K562 (cell line): ENCODE data around the gene DUSP3. TPM values are rescaled to one million over a fixed set of nuclear protein-coding genes. Genes with fewer than 3 reads are reported as not detected.

Experiments used
- ATF7 ChIP-seq: fragments of 450-650 bp; IDR thresholded peaks from 2 replicates; pipeline ENCODE4 v1.7.1; 2014; ENCODE audit warnings: mild to moderate bottlenecking, moderate library complexity
- CBFA2T2 ChIP-seq: fragments of 450-650 bp; conservative IDR thresholded peaks from 2 replicates; pipeline ENCODE4 v1.6.1; 2017; ENCODE audit warnings: mild to moderate bottlenecking
- CREB1 ChIP-seq, 2 experiments: sonication (generic) in 1 of 2; formaldehyde crosslinking in 1 of 2; IDR thresholded peaks; 2 replicates each; pipeline versions ENCODE4 v1.6.1 to v1.8.0; 2012 to 2022; ENCODE audit warnings: inconsistent platforms in 1 of 2, mild to moderate bottlenecking in 1 of 2, missing genetic modification reagents in 1 of 2, moderate library complexity in 1 of 2
- GTF2A2 ChIP-seq: IDR thresholded peaks from 2 replicates; pipeline ENCODE4 v1.6.1; 2016; ENCODE audit warnings: mild to moderate bottlenecking, missing genetic modification characterization, missing compliant biosample characterization
- HMG20A ChIP-seq: fragments of 450-650 bp; formaldehyde crosslinking; conservative IDR thresholded peaks from 2 replicates; pipeline ENCODE4 v1.4.0; 2020; ENCODE audit warnings: mild to moderate bottlenecking, mixed read lengths
- HNRNPLL ChIP-seq: fragments of 200-400 bp; formaldehyde crosslinking; IDR thresholded peaks from 2 replicates; pipeline ENCODE4 v1.6.1; 2017; ENCODE audit warnings: low read length, low read depth, mild to moderate bottlenecking; ENCODE audit not compliant: poor library complexity, severe bottlenecking
- JUN ChIP-seq, 2 experiments: sonication (generic) in 1 of 2; formaldehyde crosslinking in 1 of 2; IDR thresholded peaks; 2 replicates each; pipeline versions ENCODE4 v1.6.1 to v1.8.0; 2012 to 2022; ENCODE audit warnings: borderline replicate concordance in 2 of 2, mild to moderate bottlenecking in 2 of 2, improper control_type of control experiment in 1 of 2, low read depth in 1 of 2, low read length in 1 of 2, missing genetic modification reagents in 1 of 2
- MTA3 ChIP-seq: fragments of 450-650 bp; formaldehyde crosslinking; IDR thresholded peaks from 2 replicates; pipeline ENCODE4 v1.6.1; 2017; ENCODE audit warnings: mild to moderate bottlenecking, borderline replicate concordance
- NFIX ChIP-seq: fragments of 250-450 bp; sonication (Bioruptor Pico); IDR thresholded peaks from 2 replicates; pipeline ENCODE4 v1.4.0; 2020; ENCODE audit warnings: low read depth, mild to moderate bottlenecking, moderate library complexity
- PTRF ChIP-seq: fragments of 450-650 bp; IDR thresholded peaks from 2 replicates; pipeline ENCODE4 v1.6.1; 2016; ENCODE audit warnings: mild to moderate bottlenecking, missing genetic modification characterization, missing compliant biosample characterization
- SP1 ChIP-seq: sonication (generic); formaldehyde crosslinking; IDR thresholded peaks from 2 replicates; pipeline ENCODE4 v1.8.1; 2022; ENCODE audit warnings: mild to moderate bottlenecking, missing genetic modification reagents
- SRSF9 ChIP-seq: fragments of 200-400 bp; formaldehyde crosslinking; IDR thresholded peaks from 2 replicates; pipeline ENCODE4 v1.6.1; 2017; ENCODE audit warnings: low read depth, low read length, borderline replicate concordance
- TOE1 ChIP-seq, 2 experiments: fragments of 450-650 bp in 1 of 2; sonication (generic) in 1 of 2; formaldehyde crosslinking in 1 of 2; IDR thresholded peaks; 2 replicates each; pipeline versions ENCODE4 v1.7.1 to v1.8.0; 2016 to 2022; ENCODE audit warnings: borderline replicate concordance in 2 of 2, mild to moderate bottlenecking in 2 of 2, antibody characterized with exemption in 1 of 2, inconsistent platforms in 1 of 2, low read depth in 1 of 2, missing genetic modification reagents in 1 of 2, moderate library complexity in 1 of 2
- YY1 ChIP-seq, 3 experiments: IDR thresholded peaks; 2 replicates each; pipeline ENCODE4 v1.6.1; 2011; ENCODE audit warnings: low read length in 2 of 3, mild to moderate bottlenecking in 2 of 3, moderate library complexity in 2 of 3, borderline replicate concordance in 1 of 3, control low read depth in 1 of 3, low read depth in 1 of 3; ENCODE audit not compliant: insufficient read depth in 3 of 3, insufficient replicate concordance in 2 of 3, control insufficient read depth in 1 of 3, insufficient read length in 1 of 3; ENCODE audit errors: extremely low read depth in 1 of 3
- ZNF644 ChIP-seq: fragments of 200-800 bp; sonication (Bioruptor generic); IDR thresholded peaks from 2 replicates; pipeline ENCODE4 v1.6.1; 2016; ENCODE audit warnings: low read depth, missing genetic modification characterization, missing compliant biosample characterization
- ZZZ3 ChIP-seq: fragments of 450-650 bp; IDR thresholded peaks from 2 replicates; pipeline ENCODE4 v1.6.1; 2016; ENCODE audit warnings: antibody characterized with exemption, mild to moderate bottlenecking, moderate library complexity
- polyA plus RNA-seq, 8 experiments: library from polyadenylated mRNA; depleted of rRNA in 4 of 8; stranded (reverse) in 5 of 8; unstranded in 3 of 8; fragments of >200 nt; fragmentation: Nextera tagmentation in 2 of 8; fragmentation: Illumina TruSeq in 1 of 8; extraction: Ambion mirVana in 2 of 8; extraction: Trizol in 1 of 8; gene quantifications; 2 replicates each; pipeline versions ENCODE4 v1.2.1 to v1.2.3, GENCODE V29; 2011 to 2014; ENCODE audit warnings: inconsistent platforms in 1 of 8, missing spikeins in 1 of 8
- total RNA-seq, 7 experiments: library from RNA; depleted of rRNA in 6 of 7; stranded (reverse); fragments of >200 nt in 6 of 7; fragmentation: Illumina TruSeq in 2 of 7; extraction: Trizol in 2 of 7; gene quantifications; 2 replicates each; pipeline versions ENCODE4 v1.2.1 to v1.2.3, GENCODE V29; 2011 to 2021; ENCODE audit warnings: low replicate concordance in 1 of 7
- TF ChIP-seq, protein P1 (sequence below), 2 experiments: fragments of 450-650 bp; conservative IDR thresholded peaks; 2 replicates each; pipeline ENCODE4 v1.6.1; 2017; ENCODE audit warnings: mild to moderate bottlenecking in 2 of 2, moderate library complexity in 2 of 2
- TF ChIP-seq, protein P2 (sequence below): fragments of 250-450 bp; sonication (Bioruptor Pico); IDR thresholded peaks from 2 replicates; pipeline ENCODE4 v1.5.0; 2021; ENCODE audit warnings: mild to moderate bottlenecking, moderate library complexity

DUSP3 gene
- total and polyA plus RNA-seq, 9 of the 15 experiments (the other 6 are each of a cell fraction or from before 2014, with no cell fraction given): 4.1 to 19.8 (median 12.3) TPM

DNA sequence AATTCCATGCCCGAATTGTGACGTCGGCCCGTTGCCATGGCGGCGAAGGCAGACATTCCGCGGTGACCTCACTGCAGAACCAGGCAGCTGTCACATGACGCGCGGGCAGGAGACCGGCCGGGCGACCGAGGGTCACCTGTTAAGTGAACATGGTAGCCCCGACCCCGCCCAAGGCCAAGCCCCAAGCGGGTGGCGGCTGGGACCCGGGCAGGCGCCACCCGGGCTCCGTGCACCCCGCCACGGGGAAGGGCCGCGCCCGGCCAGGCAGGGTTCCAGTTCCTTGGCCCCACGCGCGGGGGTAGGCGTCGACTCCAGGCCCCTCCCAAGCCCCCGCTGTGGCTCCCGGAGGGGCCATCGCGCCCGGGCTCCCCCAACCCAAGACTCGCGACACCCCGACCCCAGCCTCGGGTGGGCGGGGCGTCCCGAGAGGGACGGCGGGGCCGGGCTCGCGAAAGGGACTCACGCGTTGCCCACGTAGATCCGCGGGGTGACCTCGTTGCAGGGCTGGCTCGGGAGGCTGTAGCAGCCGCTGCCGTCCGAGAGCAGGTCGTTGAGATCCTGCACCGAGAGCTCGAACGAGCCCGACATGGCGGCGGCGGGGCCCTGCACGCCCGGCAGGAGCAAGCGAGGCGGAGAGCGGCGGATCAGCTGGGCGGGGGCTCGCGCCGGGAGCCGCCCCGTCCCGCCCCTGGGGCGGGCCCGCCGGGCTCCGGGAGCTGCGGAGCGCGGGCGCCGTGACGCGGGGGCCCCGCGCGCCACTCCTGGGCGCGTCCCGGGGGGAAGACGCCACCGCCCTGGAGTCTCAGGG lies at the start of gene DUSP3 (continued):
- TF ChIP-seq ZNF644: no peak
- TF ChIP-seq CBFA2T2: peak; percentile 38; the same call in 1 of the 2 replicates
- TF ChIP-seq, protein P1, sequence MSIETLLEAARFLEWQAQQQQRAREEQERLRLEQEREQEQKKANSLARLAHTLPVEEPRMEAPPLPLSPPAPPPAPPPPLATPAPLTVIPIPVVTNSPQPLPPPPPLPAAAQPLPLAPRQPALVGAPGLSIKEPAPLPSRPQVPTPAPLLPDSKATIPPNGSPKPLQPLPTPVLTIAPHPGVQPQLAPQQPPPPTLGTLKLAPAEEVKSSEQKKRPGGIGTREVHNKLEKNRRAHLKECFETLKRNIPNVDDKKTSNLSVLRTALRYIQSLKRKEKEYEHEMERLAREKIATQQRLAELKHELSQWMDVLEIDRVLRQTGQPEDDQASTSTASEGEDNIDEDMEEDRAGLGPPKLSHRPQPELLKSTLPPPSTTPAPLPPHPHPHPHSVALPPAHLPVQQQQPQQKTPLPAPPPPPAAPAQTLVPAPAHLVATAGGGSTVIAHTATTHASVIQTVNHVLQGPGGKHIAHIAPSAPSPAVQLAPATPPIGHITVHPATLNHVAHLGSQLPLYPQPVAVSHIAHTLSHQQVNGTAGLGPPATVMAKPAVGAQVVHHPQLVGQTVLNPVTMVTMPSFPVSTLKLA (conservative IDR thresholded peaks at IDR 0.05): peak in 1 of 2 experiments; percentile 54; a peak in 1 of 4 replicates
- no peak for TF ChIP-seq HNRNPLL
- TF ChIP-seq JUN (IDR thresholded peaks at IDR 0.05; ENCODE audit: borderline replicate concordance, low read depth, low read length): peak; percentile 82
- peak; percentile 76; the same call in 1 of the 2 replicates for TF ChIP-seq JUN (CRISPR knock-in tag; IDR thresholded peaks at IDR 0.05; ENCODE audit: borderline replicate concordance)
- no peak for TF ChIP-seq HMG20A (CRISPR knock-in tag)
- TF ChIP-seq SRSF9: no peak
- TF ChIP-seq, protein P2, sequence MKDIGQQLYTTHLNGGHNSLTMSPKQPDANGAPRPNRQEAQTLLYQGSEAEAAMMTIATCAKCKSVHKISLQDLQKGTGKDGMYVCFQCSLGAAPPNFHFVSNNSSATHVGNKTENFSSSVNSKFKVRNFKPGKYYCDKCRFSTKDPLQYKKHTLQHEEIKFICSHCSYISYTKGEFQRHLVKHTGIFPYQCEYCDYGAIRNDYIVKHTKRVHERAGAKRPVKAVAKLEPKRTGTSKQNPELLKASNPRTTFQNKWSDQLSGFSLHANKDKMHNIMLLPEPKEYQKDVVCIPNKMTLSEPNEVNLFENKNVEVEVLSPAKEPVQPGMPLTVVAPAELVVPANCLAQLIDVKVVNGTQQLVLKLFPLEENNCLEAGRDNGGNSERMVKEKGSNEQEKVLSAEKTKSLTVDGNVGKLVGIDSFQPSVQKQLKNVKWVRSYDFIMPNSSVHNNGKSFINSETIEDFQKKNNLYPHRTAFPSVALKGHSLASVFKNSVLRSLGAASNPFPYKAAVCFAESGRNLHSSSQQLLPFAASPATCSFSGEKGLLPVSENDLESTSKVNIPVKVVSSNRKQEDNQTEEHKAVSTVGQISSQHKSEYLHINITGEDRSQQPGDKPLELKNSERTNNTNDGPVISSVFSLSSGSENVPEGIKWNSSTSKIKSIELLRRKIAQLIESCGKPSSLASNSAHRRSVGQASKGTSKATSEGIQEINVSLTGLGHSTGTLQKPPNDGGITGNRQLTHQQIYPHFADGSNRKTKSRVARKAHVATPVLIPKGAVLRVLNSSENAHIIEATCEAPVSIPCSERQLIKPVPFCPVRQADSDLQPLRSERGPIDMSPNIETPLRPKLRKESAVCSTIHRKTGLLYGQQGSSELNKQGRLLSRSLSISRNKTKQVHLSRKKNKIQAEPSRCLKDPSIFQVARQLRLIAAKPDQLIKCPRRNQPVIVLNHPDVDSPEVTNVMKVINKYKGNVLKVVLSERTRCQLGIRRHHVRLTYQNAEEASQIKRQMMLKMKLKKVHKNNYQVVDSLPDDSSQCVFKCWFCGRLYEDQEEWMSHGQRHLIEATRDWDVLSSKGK (CRISPR knock-in tag): no peak
- TF ChIP-seq PTRF (tag): no peak
- peak; percentile 96 for TF ChIP-seq ATF7
- no peak for TF ChIP-seq MTA3
- TF ChIP-seq ZZZ3: no peak
- TF ChIP-seq CREB1 (IDR thresholded peaks at IDR 0.05): peak; percentile 75
- TF ChIP-seq CREB1 (CRISPR knock-in tag; IDR thresholded peaks at IDR 0.05): peak; percentile 78
- no peak for TF ChIP-seq NFIX (CRISPR knock-in tag)
- TF ChIP-seq TOE1 (IDR thresholded peaks at IDR 0.05; ENCODE audit: borderline replicate concordance): peak; percentile 89; the same call in 1 of the 2 replicates
- 0 out of 2 replicates have a peak, but pooled peaks have one; percentile 60 for TF ChIP-seq TOE1 (CRISPR knock-in tag; IDR thresholded peaks at IDR 0.05; ENCODE audit: borderline replicate concordance, low read depth)
- TF ChIP-seq SP1 (CRISPR knock-in tag): peak; percentile 46; the same call in 1 of the 2 replicates
- TF ChIP-seq GTF2A2 (tag): no peak
- peak; percentile 56 to 92 (median 87) for TF ChIP-seq YY1 (IDR thresholded peaks at IDR 0.05; ENCODE audit: borderline replicate concordance in 1 of 3, control insufficient read depth in 1 of 3, extremely low read depth in 1 of 3, insufficient read depth in 3 of 3, insufficient read length in 1 of 3, insufficient replicate concordance in 2 of 3, low read depth in 1 of 3, low read length in 2 of 3)
